ENCODE results near the gene TFF2.

The TFF2 gene

DNA sequence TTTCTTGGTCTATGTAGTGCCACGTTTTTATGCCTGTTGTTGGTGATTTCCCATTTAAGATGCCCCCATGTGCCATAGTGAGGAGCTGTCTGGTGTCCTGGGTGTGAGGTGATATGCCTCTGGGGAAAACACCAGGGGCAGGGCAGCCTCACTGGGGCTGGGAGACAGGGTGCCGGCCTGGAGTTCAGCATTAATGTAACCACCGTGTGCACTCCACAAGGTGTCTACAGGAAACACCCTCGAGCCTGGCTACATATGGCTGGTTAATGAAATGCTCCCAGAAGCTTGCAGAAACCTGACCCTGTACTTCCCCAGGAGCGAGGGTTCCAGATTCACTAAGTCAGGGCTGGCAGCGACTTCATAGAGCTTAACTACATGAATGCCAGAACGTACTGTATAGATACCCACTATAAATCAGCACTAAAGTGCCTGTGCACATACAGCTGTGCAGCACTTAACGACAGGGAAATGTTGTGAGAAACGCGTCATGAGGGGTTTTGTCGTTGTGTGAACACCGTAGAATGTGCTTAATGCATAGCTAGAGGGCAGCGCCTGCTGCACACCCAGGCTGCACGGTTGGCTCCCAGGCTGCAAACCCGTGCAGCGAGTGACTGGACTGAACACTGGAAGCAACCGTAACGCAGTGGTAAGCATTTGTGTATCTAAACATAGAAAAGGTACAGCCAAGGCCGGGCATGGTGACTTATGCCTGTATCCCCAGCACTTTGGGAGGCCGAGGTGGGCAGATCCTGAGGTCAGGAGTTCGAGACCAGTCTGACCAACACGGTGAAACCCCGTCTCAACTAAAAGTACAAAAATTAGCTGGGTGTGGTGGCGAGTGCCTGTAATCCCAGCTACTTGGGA, 10.4 kb downstream of the TFF2 start:
- TF ChIP-seq EGR1 (IDR thresholded peaks at IDR 0.05) (no peak), TAF1 (IDR thresholded peaks at IDR 0.05; ENCODE audit: low read depth) (no peak), CREB1 (IDR thresholded peaks at IDR 0.05; ENCODE audit: low read depth) (no peak), FOXM1 (IDR thresholded peaks at IDR 0.05; ENCODE audit: borderline replicate concordance, low read depth) (no peak), RAD21 (IDR thresholded peaks at IDR 0.05; ENCODE audit: low read depth) (no peak), CEBPB (IDR thresholded peaks at IDR 0.05) (no peak), TEAD4 (IDR thresholded peaks at IDR 0.05) (no peak), NFIC (IDR thresholded peaks at IDR 0.05) (no peak), EP300 (IDR thresholded peaks at IDR 0.05; ENCODE audit: borderline replicate concordance) (no peak), TCF12 (IDR thresholded peaks at IDR 0.05; ENCODE audit: low read depth) (no peak), ZBTB7A (IDR thresholded peaks at IDR 0.05; ENCODE audit: low read depth) (no peak)
- TF ChIP-seq, protein P1, sequence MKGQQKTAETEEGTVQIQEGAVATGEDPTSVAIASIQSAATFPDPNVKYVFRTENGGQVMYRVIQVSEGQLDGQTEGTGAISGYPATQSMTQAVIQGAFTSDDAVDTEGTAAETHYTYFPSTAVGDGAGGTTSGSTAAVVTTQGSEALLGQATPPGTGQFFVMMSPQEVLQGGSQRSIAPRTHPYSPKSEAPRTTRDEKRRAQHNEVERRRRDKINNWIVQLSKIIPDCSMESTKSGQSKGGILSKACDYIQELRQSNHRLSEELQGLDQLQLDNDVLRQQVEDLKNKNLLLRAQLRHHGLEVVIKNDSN (IDR thresholded peaks at IDR 0.05), result no peak
- TF ChIP-seq, protein P2, sequence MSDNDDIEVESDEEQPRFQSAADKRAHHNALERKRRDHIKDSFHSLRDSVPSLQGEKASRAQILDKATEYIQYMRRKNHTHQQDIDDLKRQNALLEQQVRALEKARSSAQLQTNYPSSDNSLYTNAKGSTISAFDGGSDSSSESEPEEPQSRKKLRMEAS (IDR thresholded peaks at IDR 0.05), result no peak
- TF ChIP-seq, protein P3, sequence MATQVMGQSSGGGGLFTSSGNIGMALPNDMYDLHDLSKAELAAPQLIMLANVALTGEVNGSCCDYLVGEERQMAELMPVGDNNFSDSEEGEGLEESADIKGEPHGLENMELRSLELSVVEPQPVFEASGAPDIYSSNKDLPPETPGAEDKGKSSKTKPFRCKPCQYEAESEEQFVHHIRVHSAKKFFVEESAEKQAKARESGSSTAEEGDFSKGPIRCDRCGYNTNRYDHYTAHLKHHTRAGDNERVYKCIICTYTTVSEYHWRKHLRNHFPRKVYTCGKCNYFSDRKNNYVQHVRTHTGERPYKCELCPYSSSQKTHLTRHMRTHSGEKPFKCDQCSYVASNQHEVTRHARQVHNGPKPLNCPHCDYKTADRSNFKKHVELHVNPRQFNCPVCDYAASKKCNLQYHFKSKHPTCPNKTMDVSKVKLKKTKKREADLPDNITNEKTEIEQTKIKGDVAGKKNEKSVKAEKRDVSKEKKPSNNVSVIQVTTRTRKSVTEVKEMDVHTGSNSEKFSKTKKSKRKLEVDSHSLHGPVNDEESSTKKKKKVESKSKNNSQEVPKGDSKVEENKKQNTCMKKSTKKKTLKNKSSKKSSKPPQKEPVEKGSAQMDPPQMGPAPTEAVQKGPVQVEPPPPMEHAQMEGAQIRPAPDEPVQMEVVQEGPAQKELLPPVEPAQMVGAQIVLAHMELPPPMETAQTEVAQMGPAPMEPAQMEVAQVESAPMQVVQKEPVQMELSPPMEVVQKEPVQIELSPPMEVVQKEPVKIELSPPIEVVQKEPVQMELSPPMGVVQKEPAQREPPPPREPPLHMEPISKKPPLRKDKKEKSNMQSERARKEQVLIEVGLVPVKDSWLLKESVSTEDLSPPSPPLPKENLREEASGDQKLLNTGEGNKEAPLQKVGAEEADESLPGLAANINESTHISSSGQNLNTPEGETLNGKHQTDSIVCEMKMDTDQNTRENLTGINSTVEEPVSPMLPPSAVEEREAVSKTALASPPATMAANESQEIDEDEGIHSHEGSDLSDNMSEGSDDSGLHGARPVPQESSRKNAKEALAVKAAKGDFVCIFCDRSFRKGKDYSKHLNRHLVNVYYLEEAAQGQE (IDR thresholded peaks at IDR 0.05; ENCODE audit: low read depth), result no peak

DNA sequence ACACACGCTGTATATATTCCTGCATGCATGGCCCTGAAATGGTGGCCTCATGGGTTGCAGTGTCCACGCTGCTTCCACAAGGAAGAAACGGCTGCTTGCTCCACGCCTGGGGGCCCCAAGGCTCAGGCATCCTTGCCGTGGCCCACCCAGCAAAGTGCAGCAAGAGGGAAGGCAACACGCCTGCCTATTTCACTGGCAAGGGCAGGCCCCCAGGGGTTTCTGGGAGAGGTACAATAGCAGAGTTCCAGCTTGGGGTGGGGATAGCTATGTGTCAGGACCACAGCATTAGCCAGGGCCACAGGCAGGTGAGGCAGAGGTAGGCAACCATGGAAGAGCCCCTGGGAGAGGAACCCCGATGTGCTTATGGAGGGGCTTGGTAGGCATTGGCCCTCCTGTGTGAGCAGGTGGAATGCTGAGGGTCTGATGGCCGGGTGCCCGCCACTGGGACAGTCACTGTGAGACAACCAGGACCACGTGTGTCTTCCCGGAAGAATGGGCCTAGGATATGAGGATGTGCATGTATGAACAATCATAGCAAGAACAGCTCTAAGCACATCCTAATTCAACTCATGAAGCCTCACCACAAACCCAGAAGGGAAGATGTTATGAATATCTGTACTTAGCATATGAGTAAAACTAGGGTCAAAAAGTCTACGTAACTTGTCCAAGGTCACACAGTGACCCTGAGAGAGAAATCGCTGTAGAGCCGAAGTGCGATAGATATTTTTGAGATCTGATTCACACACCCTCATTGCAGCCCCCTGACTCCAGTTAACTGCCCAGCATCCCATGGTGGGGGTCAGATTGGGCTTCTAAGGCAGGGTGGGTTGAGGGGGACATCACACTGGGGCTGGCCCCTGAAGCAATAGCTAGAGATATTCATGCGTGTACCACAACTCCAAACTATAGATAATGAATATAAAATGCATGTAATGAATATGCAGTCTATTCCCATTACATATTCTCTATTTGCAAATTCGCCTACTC, 11.8 kb downstream of the TFF2 start:
- TF ChIP-seq CEBPB (IDR thresholded peaks at IDR 0.05) (no peak), EP300 (IDR thresholded peaks at IDR 0.05; ENCODE audit: borderline replicate concordance) (no peak), TEAD4 (IDR thresholded peaks at IDR 0.05) (no peak), FOXM1 (IDR thresholded peaks at IDR 0.05; ENCODE audit: borderline replicate concordance, low read depth) (no peak), TAF1 (IDR thresholded peaks at IDR 0.05; ENCODE audit: low read depth) (no peak), NFIC (IDR thresholded peaks at IDR 0.05) (no peak), ZBTB7A (IDR thresholded peaks at IDR 0.05; ENCODE audit: low read depth) (no peak), CREB1 (IDR thresholded peaks at IDR 0.05; ENCODE audit: low read depth) (no peak), EGR1 (IDR thresholded peaks at IDR 0.05) (no peak), YY1 (IDR thresholded peaks at IDR 0.05; ENCODE audit: low read depth) (no peak), TCF12 (IDR thresholded peaks at IDR 0.05; ENCODE audit: low read depth) (no peak), RAD21 (IDR thresholded peaks at IDR 0.05; ENCODE audit: low read depth) (no peak)
- TF ChIP-seq, protein P1 (IDR thresholded peaks at IDR 0.05), result no peak
- TF ChIP-seq, protein P3 (IDR thresholded peaks at IDR 0.05; ENCODE audit: low read depth), result no peak
- TF ChIP-seq, protein P2 (IDR thresholded peaks at IDR 0.05), result no peak

DNA sequence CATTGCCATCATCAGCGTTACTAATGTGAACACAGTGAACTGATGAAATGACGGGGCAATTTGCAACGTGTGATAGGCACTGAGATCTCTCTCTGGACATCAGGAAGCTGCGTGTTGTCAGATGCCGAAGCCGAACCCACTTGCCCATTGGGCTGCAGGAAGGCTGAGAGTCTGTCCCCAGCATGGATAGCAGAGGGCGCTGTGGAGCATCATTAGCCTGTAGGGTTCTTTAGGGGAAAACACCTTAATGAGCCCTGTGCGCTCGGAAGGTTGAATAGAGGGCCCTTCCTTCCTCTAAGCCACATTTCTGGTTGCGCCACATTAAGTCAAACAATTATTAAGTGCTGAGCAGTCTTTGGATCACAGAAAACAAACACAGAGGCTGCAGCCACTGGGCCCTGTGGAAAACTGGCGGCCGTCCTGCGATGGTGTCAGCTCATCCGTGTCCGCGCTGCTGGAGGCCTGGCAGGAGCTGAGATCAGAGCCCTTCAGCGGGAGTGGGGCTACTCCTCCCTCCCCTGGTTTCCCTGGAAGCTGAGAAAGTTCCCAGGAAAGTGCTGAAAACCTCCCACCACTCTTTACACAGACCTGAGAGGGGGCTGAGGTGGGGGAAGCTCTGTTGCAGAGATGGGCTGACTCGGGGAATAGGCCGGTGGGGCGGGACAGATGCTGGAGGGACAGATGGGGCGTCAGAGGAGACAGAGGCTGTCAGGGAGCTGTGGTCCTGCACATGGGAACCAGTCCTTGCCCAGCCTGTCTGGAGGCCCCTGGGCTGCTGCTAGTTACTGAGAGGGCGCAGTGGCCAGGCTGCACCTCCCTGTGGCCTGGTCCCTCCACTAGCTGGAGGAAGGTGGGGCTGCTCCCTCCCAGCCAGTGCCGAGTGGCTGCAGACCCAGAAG, 12.7 kb downstream of the TFF2 start:
- TF ChIP-seq CEBPB (IDR thresholded peaks at IDR 0.05) (peak; percentile 73), YY1 (IDR thresholded peaks at IDR 0.05; ENCODE audit: low read depth) (no peak), RAD21 (IDR thresholded peaks at IDR 0.05; ENCODE audit: low read depth) (peak; percentile 63), EP300 (IDR thresholded peaks at IDR 0.05; ENCODE audit: borderline replicate concordance) (peak; percentile 77; the same call in 1 of the 2 replicates), TEAD4 (IDR thresholded peaks at IDR 0.05) (peak; percentile 59), CREB1 (IDR thresholded peaks at IDR 0.05; ENCODE audit: low read depth) (no peak), FOXM1 (IDR thresholded peaks at IDR 0.05; ENCODE audit: borderline replicate concordance, low read depth) (no peak), NFIC (IDR thresholded peaks at IDR 0.05) (peak; percentile 95), ZBTB7A (IDR thresholded peaks at IDR 0.05; ENCODE audit: low read depth) (no peak), EGR1 (IDR thresholded peaks at IDR 0.05) (no peak), TAF1 (IDR thresholded peaks at IDR 0.05; ENCODE audit: low read depth) (no peak), TCF12 (IDR thresholded peaks at IDR 0.05; ENCODE audit: low read depth) (peak; percentile 84)
- TF ChIP-seq, protein P3 (IDR thresholded peaks at IDR 0.05; ENCODE audit: low read depth), result no peak
- TF ChIP-seq, protein P1 (IDR thresholded peaks at IDR 0.05), result no peak
- TF ChIP-seq, protein P2 (IDR thresholded peaks at IDR 0.05), result no peak

Data from Ishikawa (cell line).